ENCODE data around the gene ZBED4.

DNA sequence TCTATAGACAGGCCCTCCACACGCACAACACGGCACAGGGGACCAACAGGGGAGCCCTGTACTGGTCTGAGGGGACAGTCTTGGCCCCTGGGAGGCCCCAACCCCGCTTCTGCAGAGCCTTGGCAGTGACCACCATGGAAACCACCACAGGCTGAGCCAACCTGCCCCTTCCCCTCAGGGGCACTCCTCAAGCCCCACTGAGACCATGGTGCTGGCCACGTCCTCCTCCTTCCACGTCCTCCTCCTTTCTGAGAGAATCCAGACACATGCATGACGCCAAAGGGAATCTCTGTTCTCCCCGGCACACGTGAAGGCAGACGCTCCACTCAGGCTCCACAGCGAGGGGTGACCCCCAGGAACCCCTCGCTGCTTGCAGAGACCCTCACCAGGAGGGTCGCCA is 28.7 kb upstream of the ZBED4 start:
- TF ChIP-seq, protein P1, sequence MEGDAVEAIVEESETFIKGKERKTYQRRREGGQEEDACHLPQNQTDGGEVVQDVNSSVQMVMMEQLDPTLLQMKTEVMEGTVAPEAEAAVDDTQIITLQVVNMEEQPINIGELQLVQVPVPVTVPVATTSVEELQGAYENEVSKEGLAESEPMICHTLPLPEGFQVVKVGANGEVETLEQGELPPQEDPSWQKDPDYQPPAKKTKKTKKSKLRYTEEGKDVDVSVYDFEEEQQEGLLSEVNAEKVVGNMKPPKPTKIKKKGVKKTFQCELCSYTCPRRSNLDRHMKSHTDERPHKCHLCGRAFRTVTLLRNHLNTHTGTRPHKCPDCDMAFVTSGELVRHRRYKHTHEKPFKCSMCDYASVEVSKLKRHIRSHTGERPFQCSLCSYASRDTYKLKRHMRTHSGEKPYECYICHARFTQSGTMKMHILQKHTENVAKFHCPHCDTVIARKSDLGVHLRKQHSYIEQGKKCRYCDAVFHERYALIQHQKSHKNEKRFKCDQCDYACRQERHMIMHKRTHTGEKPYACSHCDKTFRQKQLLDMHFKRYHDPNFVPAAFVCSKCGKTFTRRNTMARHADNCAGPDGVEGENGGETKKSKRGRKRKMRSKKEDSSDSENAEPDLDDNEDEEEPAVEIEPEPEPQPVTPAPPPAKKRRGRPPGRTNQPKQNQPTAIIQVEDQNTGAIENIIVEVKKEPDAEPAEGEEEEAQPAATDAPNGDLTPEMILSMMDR (IDR thresholded peaks at IDR 0.05), result no peak
- no peak for TF ChIP-seq POLR2A (IDR thresholded peaks at IDR 0.05)

Data from body of pancreas (tissue), 4 donors.